HG03066 (cell line): ENCODE results near the gene CMTR1.
"Not testable (repeated sequence)": the region's sequence is repeated elsewhere in the genome, so short reads cannot be mapped to it uniquely, and the experiment has no call there.

Source experiments
- ATAC-seq: cut with Tn5 transposase; IDR thresholded peaks from one replicate; pipeline ENCODE4 v1.9.1; 2021; ENCODE audit warnings: low read depth; ENCODE audit not compliant: unreplicated experiment

The CMTR1 gene

GRCh38 chr6:37432590-37432915 lies 468 bp upstream of the CMTR1 start:
- ATAC-seq: no peak

DNA sequence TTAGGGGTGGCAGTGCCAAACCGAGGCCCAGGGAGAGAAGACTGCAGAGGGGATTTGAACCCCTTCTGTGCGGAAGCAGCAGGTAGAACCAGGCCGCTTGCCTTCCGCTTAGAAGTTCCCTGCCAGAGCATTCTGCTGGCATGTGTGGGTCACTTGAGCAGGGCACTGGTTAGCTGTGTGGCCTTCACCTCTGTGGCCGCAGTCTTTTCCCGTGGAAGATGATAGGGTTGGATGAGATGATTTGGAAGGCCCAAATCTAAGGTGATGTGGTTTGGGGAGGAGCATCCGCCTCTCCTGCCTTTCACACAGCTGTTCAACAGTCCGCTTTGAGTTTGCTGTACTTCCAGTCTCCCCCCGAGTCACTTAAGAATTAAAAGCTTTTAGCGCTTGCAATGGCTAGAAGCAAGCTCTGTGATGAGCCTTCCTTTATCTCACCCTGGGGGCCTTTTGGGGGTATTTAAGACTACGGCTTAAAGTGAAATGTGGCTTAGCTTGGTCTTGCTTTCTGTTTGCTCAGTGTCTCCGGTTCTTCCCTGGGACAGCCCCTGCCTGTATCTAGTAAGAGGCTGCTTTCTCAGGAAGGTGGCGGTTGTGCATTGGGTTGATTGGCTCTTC lies 743 bp downstream of the CMTR1 start:
- peak; percentile 33 for ATAC-seq

DNA sequence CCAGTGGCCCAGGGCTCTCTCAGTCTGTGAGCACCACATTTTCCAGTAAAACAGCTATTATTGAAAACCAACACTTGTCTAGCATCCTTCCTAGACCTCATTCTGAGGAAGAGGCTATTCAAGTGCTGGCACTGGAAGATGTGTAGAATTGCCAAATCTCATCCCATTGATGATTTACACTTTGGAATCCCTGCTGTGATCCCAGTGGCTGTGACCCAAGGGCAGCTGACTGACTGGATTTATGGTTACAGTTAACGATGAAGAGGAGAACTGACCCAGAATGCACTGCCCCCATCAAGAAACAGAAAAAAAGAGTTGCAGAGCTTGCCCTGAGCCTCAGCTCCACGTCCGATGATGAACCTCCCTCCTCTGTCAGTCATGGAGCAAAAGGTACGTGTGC lies 2.4 kb downstream of the CMTR1 start:
- ATAC-seq: no peak

DNA sequence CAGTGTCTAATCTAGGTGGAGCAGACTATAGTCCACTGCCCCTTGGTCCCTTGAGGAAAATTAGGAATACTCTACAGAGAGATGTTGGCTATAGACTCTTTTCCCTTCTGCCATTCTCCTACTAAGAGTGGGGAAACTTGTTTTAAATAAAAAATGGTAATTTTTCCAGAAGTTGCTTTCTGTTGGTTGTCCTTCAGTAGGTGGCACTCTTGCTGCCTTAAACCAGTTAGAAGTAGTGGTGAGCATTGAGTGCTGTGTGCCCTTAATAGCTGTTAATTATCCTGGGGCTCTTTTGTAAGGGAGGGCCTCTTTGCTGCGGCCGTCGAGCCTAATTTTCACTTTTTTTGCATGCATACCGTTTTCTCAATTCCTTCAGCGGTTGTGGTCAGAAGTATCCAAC lies 2.8 kb downstream of the CMTR1 start:
- ATAC-seq: no peak

GRCh38 chr6:37438930-37439329 lies 5.9 kb downstream of the CMTR1 start:
- no peak for ATAC-seq

GRCh38 chr6:37441651-37442050 lies 8.6 kb downstream of the CMTR1 start:
- no peak for ATAC-seq

DNA sequence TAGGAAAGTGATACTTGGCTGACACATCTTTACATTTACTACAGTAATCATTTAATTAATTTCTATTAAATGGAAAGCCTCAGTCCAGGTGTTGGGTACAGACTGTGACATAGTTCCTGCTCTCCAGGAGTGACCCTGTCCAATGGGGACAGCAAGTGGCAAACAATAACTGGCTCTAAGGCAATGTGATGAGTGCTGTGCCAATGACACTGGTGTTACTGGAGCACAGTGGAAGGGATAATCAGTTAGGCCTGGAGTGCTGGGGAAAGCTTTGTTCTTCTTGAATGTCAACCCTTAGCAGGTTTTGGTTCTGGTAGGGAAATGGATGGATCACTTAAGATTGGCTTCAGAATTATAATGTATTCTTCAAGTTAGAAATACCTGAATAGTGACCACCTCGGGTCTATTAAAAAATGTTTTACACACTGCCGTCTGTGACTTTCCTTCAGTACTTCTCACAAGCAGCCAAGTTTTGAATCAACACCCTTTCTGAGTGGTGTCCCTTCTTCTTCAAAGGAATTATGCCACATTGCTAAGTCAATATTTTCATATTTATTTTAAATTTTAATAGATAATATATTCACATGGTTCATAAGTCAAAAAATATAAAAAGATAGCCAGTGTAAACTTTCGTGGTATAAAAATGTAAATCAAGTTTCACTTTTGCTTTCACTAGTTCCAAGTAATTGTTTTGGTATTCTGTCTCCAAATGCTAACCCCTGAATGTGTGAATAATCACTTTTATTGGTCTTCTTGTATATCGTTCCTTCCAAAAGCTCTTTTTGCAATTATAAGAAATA lies 9.6 kb downstream of the CMTR1 start:
- no peak for ATAC-seq

DNA sequence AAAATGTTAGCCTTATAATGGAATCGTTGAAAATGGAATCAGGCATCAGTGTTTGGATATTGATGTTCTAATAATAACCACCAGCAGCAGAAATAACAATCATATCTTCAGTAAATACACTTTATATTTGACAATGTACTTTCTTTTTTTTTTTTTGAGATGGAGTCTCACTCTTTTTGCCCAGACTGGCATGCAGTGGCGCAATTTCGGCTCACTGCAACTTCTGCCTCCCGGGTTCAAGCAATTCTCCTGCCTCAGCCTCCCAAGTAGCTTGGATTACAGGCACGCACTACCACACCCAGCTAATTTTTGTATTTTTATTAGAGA lies 10.2 kb downstream of the CMTR1 start:
- ATAC-seq: not testable (repeated sequence)

GRCh38 chr6:37449984-37450383 lies 17.0 kb downstream of the CMTR1 start:
- ATAC-seq: no peak

DNA sequence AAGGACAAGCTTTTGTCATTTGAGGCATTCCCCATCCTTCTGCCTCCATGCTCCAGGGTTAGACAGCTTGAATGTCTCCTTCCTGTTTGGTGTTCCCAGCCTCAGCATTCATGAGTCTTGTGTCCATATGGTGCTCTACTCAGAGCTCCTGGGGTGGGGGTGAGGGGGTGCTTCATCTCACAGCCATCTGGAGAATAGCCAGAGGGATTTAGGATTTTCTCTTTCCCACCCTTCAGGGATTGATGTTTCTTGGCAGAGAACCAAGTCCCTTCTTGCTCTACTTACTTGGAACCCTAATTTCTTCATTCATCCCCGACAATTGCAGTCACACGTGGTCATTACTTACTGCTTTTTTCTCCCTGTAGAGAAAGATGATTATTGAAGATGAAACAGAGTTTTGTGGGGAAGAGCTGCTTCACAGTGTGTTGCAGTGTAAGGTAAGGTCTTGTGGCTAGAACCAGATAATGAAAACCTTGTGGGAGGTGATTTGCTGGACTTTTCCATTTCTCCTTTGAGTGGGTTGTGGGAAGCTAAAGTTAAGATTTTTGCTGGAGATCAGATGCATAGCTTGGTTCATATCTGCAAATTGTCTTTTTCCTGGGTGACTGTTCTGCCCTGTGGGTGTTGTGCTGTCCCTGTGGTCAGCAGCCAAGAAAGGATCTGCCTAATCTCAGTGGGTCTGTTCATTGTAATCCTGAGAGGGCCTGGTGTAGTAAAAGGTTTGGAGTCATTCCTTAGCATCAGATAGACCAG lies 18.6 kb downstream of the CMTR1 start:
- ATAC-seq: no peak

GRCh38 chr6:37452522-37452921 lies 19.5 kb downstream of the CMTR1 start:
- no peak for ATAC-seq

- no peak for ATAC-seq
Observed at GRCh38 chr6:37454420-37455140, 21.6 kb downstream of the CMTR1 start.

- no peak for ATAC-seq
Observed at GRCh38 chr6:37456126-37456525, 23.1 kb downstream of the CMTR1 start.

DNA sequence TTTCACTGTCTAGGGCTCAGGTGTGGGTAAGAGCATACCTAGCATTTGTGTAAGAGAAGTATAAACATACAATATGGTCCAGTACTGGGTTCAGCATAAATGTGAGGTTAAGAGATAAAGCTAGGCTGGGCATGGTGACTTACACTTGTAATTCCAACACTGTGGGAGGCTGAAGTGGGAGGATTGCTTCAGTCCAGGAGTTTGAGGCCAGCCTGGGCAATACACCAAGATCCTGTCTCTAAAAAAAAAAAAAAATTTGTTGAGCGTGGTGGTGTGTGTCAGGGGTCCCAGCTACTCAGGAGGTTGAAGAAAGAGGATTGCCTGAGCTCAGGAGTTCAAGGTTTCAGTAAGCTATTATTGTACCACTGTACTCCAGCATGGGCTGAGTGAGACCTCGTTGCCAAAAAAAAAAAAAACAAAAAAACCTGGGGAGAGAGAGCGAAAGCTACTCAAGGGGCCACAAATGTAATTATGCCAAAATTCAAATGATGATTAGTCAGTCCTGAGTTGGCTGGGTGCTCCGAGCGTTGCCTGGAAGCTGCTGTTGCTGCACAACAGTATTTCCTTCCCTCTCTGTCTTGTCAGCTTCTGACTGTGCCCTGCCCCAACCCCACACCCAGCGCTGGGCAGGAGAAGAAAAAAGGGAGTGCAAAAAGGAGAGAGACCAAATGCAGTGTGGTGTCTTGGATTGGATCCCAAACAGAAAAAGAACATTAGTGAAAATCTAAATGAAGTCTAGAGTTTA lies 24.0 kb downstream of the CMTR1 start:
- ATAC-seq: no peak

- no peak for ATAC-seq
Observed at GRCh38 chr6:37459981-37460800, 27.2 kb downstream of the CMTR1 start.

- ATAC-seq: no peak
Observed at GRCh38 chr6:37460805-37461204, 27.8 kb downstream of the CMTR1 start.

GRCh38 chr6:37463110-37463509 lies 30.1 kb downstream of the CMTR1 start:
- ATAC-seq: no peak

- ATAC-seq: no peak
Observed at GRCh38 chr6:37467718-37468117, 34.7 kb downstream of the CMTR1 start.

DNA sequence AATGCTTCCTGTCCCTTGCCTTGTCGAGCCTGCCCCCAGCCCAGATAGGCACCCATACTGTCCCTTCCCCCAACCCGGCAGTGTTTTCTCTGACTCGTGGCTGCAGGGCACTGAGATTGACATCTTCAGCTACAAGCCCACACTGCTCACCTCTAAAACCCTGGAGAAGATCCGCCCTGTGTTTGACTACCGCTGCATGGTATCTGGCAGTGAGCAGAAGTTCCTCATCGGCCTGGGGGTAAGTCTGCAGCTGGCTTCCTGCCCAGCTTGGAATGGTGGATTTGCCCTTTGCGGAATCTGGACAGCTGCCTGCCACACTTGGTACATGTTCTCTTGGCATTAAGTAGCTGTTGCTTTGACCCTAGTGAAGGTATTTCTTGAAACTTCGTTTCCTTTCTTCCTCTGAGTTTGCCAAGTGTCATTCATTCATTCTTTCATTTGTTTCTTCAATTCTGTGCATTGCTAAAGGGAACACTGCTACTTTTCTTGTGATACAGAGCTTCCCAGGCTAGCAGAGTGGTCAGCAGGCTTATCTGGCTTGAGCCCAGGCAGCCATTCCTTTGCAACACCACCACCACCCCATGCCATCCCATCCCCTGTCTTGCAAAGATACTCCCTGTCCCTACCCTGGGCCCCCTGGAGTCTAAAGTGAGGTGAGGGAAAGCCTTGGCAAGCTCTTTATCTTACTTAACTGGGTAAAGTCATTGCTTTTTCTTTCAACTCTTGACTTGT lies 40.5 kb downstream of the CMTR1 start:
- ATAC-seq: no peak
